WTC11 (cell line): ENCODE results near the gene SLC15A1. TPM values are rescaled to one million over a fixed set of nuclear protein-coding genes. Genes with fewer than 3 reads are reported as not detected.

Experiments used
- ATAC-seq: fragments of 200-7000 bp; cut with Tn5 transposase; 2 replicates; pipeline ENCODE4 v1.10.0; 2021; ENCODE audit warnings: mild to moderate bottlenecking, moderate library complexity
- CTCF ChIA-PET: fragments of 300-600 bp; sonication (Branson Sonifier 250); formaldehyde crosslinking; loops from one replicate; lab custom pipeline; 2021; ENCODE audit warnings: antibody characterized with exemption; lab: Charles Lee
- POLR2A ChIA-PET: fragments of 350-600 bp; sonication (Branson Sonifier 250); formaldehyde crosslinking; loops from one replicate; lab custom pipeline; 2021; ENCODE audit warnings: antibody characterized with exemption; lab: Charles Lee
- DNase-seq: peaks from one replicate; pipeline ENCODE4 v3.0.0; 2021; ENCODE audit warnings: low spot score
- H3K27ac Mint-ChIP-seq: 2 replicates; pipeline ENCODE4 v1.8.0; 2021; ENCODE audit warnings: mixed read lengths
- H3K27me3 Mint-ChIP-seq: 2 replicates; pipeline ENCODE4 v1.8.0; 2021; ENCODE audit warnings: low read depth, mild to moderate bottlenecking, moderate library complexity, mixed read lengths
- H3K36me3 Mint-ChIP-seq: 2 replicates; pipeline ENCODE4 v1.8.0; 2021; ENCODE audit warnings: mixed read lengths
- H3K4me1 Mint-ChIP-seq: 2 replicates; pipeline ENCODE4 v1.8.0; 2022; ENCODE audit warnings: mixed read lengths
- H3K4me3 Mint-ChIP-seq: 2 replicates; pipeline ENCODE4 v1.8.0; 2021; ENCODE audit warnings: mild to moderate bottlenecking, moderate library complexity, mixed read lengths
- H3K9me3 Mint-ChIP-seq: 2 replicates; pipeline ENCODE4 v1.8.0; 2021; ENCODE audit warnings: mixed read lengths
- AFF4 ChIP-seq: sonication (generic); formaldehyde crosslinking; IDR thresholded peaks from 2 replicates; pipeline ENCODE4 v1.8.1; 2023; ENCODE audit warnings: mild to moderate bottlenecking, missing genetic modification reagents, borderline replicate concordance
- ATF6 ChIP-seq: sonication (generic); formaldehyde crosslinking; IDR thresholded peaks from 2 replicates; pipeline ENCODE4 v1.8.1; 2023; ENCODE audit warnings: mild to moderate bottlenecking, missing genetic modification reagents
- CREB1 ChIP-seq: sonication (generic); formaldehyde crosslinking; IDR thresholded peaks from 2 replicates; pipeline ENCODE4 v1.8.0; 2023; ENCODE audit warnings: mild to moderate bottlenecking, missing genetic modification reagents
- CREM ChIP-seq: sonication (generic); formaldehyde crosslinking; IDR thresholded peaks from 2 replicates; pipeline ENCODE4 v1.8.1; 2022; ENCODE audit warnings: mild to moderate bottlenecking, missing genetic modification reagents, moderate library complexity
- CTCF ChIP-seq: fragments of 200-600 bp; IDR thresholded peaks from 2 replicates; pipeline ENCODE4 v1.8.0; 2022; ENCODE audit warnings: antibody characterized with exemption
- FOXK1 ChIP-seq: sonication (generic); formaldehyde crosslinking; IDR thresholded peaks from 2 replicates; pipeline ENCODE4 v1.8.0; 2022; ENCODE audit warnings: mild to moderate bottlenecking, moderate library complexity, missing genetic modification reagents
- GRHL2 ChIP-seq: fragments of 250-450 bp; sonication (Bioruptor Pico); IDR thresholded peaks from 2 replicates; pipeline ENCODE4 v1.8.0; 2022; ENCODE audit warnings: mild to moderate bottlenecking, moderate library complexity; ENCODE audit not compliant: insufficient replicate concordance, severe bottlenecking
- HMGA2 ChIP-seq: fragments of 250-450 bp; sonication (Bioruptor Pico); IDR thresholded peaks from 2 replicates; pipeline ENCODE4 v1.4.0; 2021; ENCODE audit warnings: mild to moderate bottlenecking, moderate library complexity
- IRF1 ChIP-seq: sonication (generic); formaldehyde crosslinking; IDR thresholded peaks from 2 replicates; pipeline ENCODE4 v1.8.0; 2023; ENCODE audit warnings: missing genetic modification reagents
- MLX ChIP-seq: sonication (generic); formaldehyde crosslinking; IDR thresholded peaks from 2 replicates; pipeline ENCODE4 v1.8.1; 2023; ENCODE audit warnings: mild to moderate bottlenecking, missing genetic modification reagents, moderate library complexity
- NFATC4 ChIP-seq: fragments of 250-450 bp; sonication (Bioruptor Pico); IDR thresholded peaks from 2 replicates; pipeline ENCODE4 v1.9.0; 2021; ENCODE audit warnings: mild to moderate bottlenecking
- SMAD3 ChIP-seq: sonication (generic); formaldehyde crosslinking; IDR thresholded peaks from 2 replicates; pipeline ENCODE4 v1.8.0; 2022; ENCODE audit warnings: missing genetic modification reagents, mild to moderate bottlenecking, borderline replicate concordance
- TCF7 ChIP-seq: sonication (generic); formaldehyde crosslinking; IDR thresholded peaks from 2 replicates; pipeline ENCODE4 v1.8.0; 2022; ENCODE audit warnings: mild to moderate bottlenecking, low read depth, missing genetic modification reagents, moderate library complexity
- TP53 ChIP-seq: sonication (generic); formaldehyde crosslinking; IDR thresholded peaks from 2 replicates; pipeline ENCODE4 v1.8.1; 2023; ENCODE audit warnings: mild to moderate bottlenecking, missing genetic modification reagents
- ZBTB21 ChIP-seq: sonication (generic); formaldehyde crosslinking; IDR thresholded peaks from 2 replicates; pipeline ENCODE4 v1.8.1; 2023; ENCODE audit warnings: mild to moderate bottlenecking, missing genetic modification reagents, borderline replicate concordance
- ZNF317 ChIP-seq: sonication (generic); formaldehyde crosslinking; IDR thresholded peaks from 2 replicates; pipeline ENCODE4 v1.8.1; 2023; ENCODE audit warnings: low read depth, mild to moderate bottlenecking, moderate library complexity, missing genetic modification reagents, borderline replicate concordance
- ZNF425 ChIP-seq: fragments of 250-450 bp; sonication (Bioruptor Pico); conservative IDR thresholded peaks from 2 replicates; pipeline ENCODE4 v1.9.0; 2021; ENCODE audit warnings: mild to moderate bottlenecking
- ZNF532 ChIP-seq: fragments of 250-450 bp; sonication (Bioruptor Pico); IDR thresholded peaks from 2 replicates; pipeline ENCODE4 v1.9.0; 2021; ENCODE audit warnings: mild to moderate bottlenecking, borderline replicate concordance
- total RNA-seq: library from RNA; stranded (reverse); gene quantifications from 3 replicates; pipeline ENCODE4 v1.2.3, GENCODE V29; 2021

The SLC15A1 gene
- total RNA-seq, 1 experiment from 2014 or later = 2.3 TPM

GRCh38 chr13:98787996-98788395, 35.5 kb upstream of the SLC15A1 start (continued):
- TF ChIP-seq ZNF532 (no peak), FOXK1 (CRISPR knock-in tag) (no peak)

- no peaks in the 10 kb centered on the region; the same call in 1 of the 2 replicates for H3K27me3 Mint-ChIP-seq
- DNase-seq = no peak
- H3K4me3 Mint-ChIP-seq = no peak overlapping the region
- H3K4me1 Mint-ChIP-seq = peaks cover 6% of the 10 kb centered on the region
- TF ChIP-seq NFATC4 (CRISPR knock-in tag) (no peak), HMGA2 (CRISPR knock-in tag) (no peak), CTCF (no peak), ZBTB21 (CRISPR knock-in tag) (no peak), TCF7 (no peak), ZNF317 (CRISPR knock-in tag) (no peak), SMAD3 (CRISPR knock-in tag) (no peak), ZNF425 (CRISPR knock-in tag) (no peak)
- H3K36me3 Mint-ChIP-seq = no peaks in the 10 kb centered on the region
- H3K27ac Mint-ChIP-seq = no peak overlapping the region
- no peak; the same call in 1 of the 2 replicates for ATAC-seq
- ChIA-PET CTCF (interaction anchor here (1.0 kb wide), 1 partner anchor 53 kb away, joined by 3 read pairs; no protein-coding TSS in a partner anchor), POLR2A (no interaction called here)
- peaks cover 10% of the 10 kb centered on the region for H3K9me3 Mint-ChIP-seq
Measured at GRCh38 chr13:98787173-98787572, 34.7 kb upstream of the SLC15A1 start.

- POLR2A ChIA-PET = no interaction called here
- Mint-ChIP-seq H3K4me3 (no peak overlapping the region), H3K27ac (no peak overlapping the region), H3K4me1 (peaks cover 6% of the 10 kb centered on the region), H3K9me3 (peaks cover 15% of the 10 kb centered on the region), H3K36me3 (no peaks in the 10 kb centered on the region), H3K27me3 (no peaks in the 10 kb centered on the region; the same call in 1 of the 2 replicates)
- ATAC-seq (no peak), DNase-seq (no peak)
- CTCF ChIA-PET = interaction anchor here (1.0 kb wide), 1 partner anchor 54 kb away, joined by 3 read pairs; no protein-coding TSS in a partner anchor
- TF ChIP-seq TP53 (CRISPR knock-in tag) (no peak), CREB1 (no peak), CREM (CRISPR knock-in tag) (no peak), AFF4 (CRISPR knock-in tag) (no peak), IRF1 (CRISPR knock-in tag) (no peak), ATF6 (CRISPR knock-in tag) (no peak), MLX (no peak), GRHL2 (CRISPR knock-in tag) (no peak)
Measured at GRCh38 chr13:98786023-98786422, 33.6 kb upstream of the SLC15A1 start.
